Loucy (cell line): ENCODE measurements around the gene DLX6.

ENCODE experiments used
- H2AFZ ChIP-seq: fragments of 200-600 bp; sonication (generic); 2 replicates; pipeline ENCODE4 v1.6.0; 2016; ENCODE audit warnings: antibody characterized with exemption, mild to moderate bottlenecking, low read length, moderate library complexity
- H3F3A ChIP-seq: fragments of 200-600 bp; 2 replicates; pipeline ENCODE4 v1.6.0; 2016; ENCODE audit warnings: antibody characterized with exemption, low read depth, mild to moderate bottlenecking
- H3K27me3 ChIP-seq: fragments of 200-600 bp; sonication (generic); 2 replicates; pipeline ENCODE4 v1.6.1; 2014; ENCODE audit warnings: low read length, mild to moderate bottlenecking; ENCODE audit not compliant: insufficient read depth, poor library complexity, severe bottlenecking
- H3K36me3 ChIP-seq: fragments of 200-600 bp; sonication (generic); 2 replicates; pipeline ENCODE4 v1.6.1; 2016; ENCODE audit warnings: low read length; ENCODE audit not compliant: insufficient read depth
- H3K4me1 ChIP-seq: fragments of 200-600 bp; sonication (generic); 2 replicates; pipeline ENCODE4 v1.5.1; 2014; ENCODE audit warnings: low read length, mild to moderate bottlenecking; ENCODE audit not compliant: insufficient read depth, poor library complexity, severe bottlenecking
- H3K4me2 ChIP-seq: fragments of 200-600 bp; sonication (generic); 2 replicates; pipeline ENCODE4 v1.6.0; 2014; ENCODE audit warnings: antibody characterized with exemption, low read length, low read depth, mild to moderate bottlenecking; ENCODE audit not compliant: poor library complexity, severe bottlenecking
- H3K4me3 ChIP-seq: fragments of 200-600 bp; sonication (generic); 2 replicates; pipeline ENCODE4 v1.5.1; 2014; ENCODE audit warnings: low read length, mild to moderate bottlenecking, mixed read lengths; ENCODE audit not compliant: poor library complexity, severe bottlenecking
- H3K79me2 ChIP-seq: fragments of 200-600 bp; sonication (generic); 2 replicates; pipeline ENCODE4 v1.6.1; 2014; ENCODE audit warnings: low read length; ENCODE audit not compliant: insufficient read depth
- H3K9ac ChIP-seq: fragments of 200-600 bp; sonication (generic); 2 replicates; pipeline ENCODE4 v1.6.0; 2014; ENCODE audit warnings: mild to moderate bottlenecking, low read depth, low read length, moderate library complexity; ENCODE audit not compliant: poor library complexity, severe bottlenecking
- H3K9me2 ChIP-seq: fragments of 200-600 bp; sonication (generic); replicated peaks from 2 replicates; pipeline ENCODE4 v1.6.1; 2016; ENCODE audit warnings: low read depth, low read length, mixed read lengths
- H3K9me3 ChIP-seq: fragments of 200-600 bp; sonication (generic); 2 replicates; pipeline ENCODE4 v1.6.1; 2014; ENCODE audit warnings: mild to moderate bottlenecking, antibody characterized with exemption, low read length, low read depth; ENCODE audit not compliant: insufficient read depth
- H4K20me1 ChIP-seq: fragments of 200-600 bp; sonication (generic); 2 replicates; pipeline ENCODE4 v1.6.0; 2014; ENCODE audit warnings: antibody characterized with exemption, low read length, mild to moderate bottlenecking; ENCODE audit not compliant: insufficient read depth, poor library complexity, severe bottlenecking
- EZH2phosphoT487 ChIP-seq: fragments of 200-600 bp; IDR thresholded peaks from 2 replicates; pipeline ENCODE4 v1.6.1; 2018; ENCODE audit warnings: antibody characterized with exemption, mild to moderate bottlenecking, moderate library complexity, borderline replicate concordance
- TF ChIP-seq, protein P1 (sequence below): fragments of 200-600 bp; sonication (generic); conservative IDR thresholded peaks from 2 replicates; pipeline ENCODE4 v1.5.1; 2014; ENCODE audit warnings: mild to moderate bottlenecking, antibody characterized with exemption, low read length

Gene DLX6

DNA sequence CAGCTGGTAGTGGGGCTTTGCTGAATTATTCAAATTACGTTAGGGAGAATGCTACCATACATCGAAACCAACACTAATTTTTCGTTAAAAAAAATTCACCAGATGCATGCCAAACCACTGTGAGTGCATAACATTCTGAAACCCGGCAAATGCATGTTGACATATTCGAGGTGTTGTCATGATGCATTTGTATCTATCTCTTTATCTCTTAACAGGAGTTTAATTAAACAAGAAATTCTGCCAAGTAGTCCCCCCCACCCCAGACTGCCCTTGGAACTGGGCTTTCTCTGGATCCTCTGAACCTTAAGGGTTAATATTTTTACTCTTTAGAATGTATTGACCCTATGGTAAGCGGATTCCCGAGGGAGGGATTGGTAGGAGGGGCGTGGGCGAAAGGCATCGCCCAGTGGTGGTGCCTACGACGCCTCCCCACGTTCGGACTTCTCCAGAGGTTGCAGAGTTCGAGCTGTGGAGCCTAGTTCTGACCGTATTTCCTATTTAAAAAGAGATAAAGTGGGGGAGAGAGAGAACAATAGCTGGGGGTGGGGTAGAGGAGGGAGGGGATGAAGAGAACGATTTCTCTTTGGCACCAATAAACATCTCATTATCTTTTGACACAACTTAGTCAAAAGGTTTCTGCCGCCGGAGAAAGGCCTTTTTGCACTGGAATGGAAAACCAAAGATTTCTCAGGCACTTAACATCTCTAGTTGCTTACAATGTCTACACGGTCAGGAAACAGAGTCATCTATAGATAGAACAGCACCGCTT is 7.2 kb downstream of the DLX6 start:
- no peaks in the 10 kb centered on the region for H3K36me3 ChIP-seq
- H2AFZ ChIP-seq: no peak overlapping the region
- H3K4me2 ChIP-seq: no peak overlapping the region
- no peaks in the 10 kb centered on the region for H3K27me3 ChIP-seq
- no peak overlapping the region for H3K9ac ChIP-seq
- H3K4me3 ChIP-seq: no peak overlapping the region
- no peaks in the 10 kb centered on the region for H3F3A ChIP-seq
- no peaks in the 10 kb centered on the region for H3K4me1 ChIP-seq
- no peaks in the 10 kb centered on the region for H3K9me2 ChIP-seq
- H4K20me1 ChIP-seq: no peaks in the 10 kb centered on the region
- no peaks in the 10 kb centered on the region for H3K79me2 ChIP-seq
- H3K9me3 ChIP-seq: no peaks in the 10 kb centered on the region
- TF ChIP-seq EZH2phosphoT487: no peak
- TF ChIP-seq, protein P1, sequence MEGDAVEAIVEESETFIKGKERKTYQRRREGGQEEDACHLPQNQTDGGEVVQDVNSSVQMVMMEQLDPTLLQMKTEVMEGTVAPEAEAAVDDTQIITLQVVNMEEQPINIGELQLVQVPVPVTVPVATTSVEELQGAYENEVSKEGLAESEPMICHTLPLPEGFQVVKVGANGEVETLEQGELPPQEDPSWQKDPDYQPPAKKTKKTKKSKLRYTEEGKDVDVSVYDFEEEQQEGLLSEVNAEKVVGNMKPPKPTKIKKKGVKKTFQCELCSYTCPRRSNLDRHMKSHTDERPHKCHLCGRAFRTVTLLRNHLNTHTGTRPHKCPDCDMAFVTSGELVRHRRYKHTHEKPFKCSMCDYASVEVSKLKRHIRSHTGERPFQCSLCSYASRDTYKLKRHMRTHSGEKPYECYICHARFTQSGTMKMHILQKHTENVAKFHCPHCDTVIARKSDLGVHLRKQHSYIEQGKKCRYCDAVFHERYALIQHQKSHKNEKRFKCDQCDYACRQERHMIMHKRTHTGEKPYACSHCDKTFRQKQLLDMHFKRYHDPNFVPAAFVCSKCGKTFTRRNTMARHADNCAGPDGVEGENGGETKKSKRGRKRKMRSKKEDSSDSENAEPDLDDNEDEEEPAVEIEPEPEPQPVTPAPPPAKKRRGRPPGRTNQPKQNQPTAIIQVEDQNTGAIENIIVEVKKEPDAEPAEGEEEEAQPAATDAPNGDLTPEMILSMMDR: no peak

GRCh38 chr7:97013134-97013844 is 7.9 kb downstream of the DLX6 start:
- Histone ChIP-seq H3K27me3 (no peaks in the 10 kb centered on the region), H3K4me2 (no peak overlapping the region), H3K9me3 (no peaks in the 10 kb centered on the region), H4K20me1 (no peaks in the 10 kb centered on the region), H3K36me3 (no peaks in the 10 kb centered on the region), H2AFZ (no peak overlapping the region), H3K4me1 (no peaks in the 10 kb centered on the region), H3F3A (no peaks in the 10 kb centered on the region), H3K9me2 (no peaks in the 10 kb centered on the region), H3K9ac (no peak overlapping the region), H3K4me3 (no peak overlapping the region), H3K79me2 (no peaks in the 10 kb centered on the region)
- TF ChIP-seq, protein P1: no peak
- TF ChIP-seq EZH2phosphoT487: no peak

DNA sequence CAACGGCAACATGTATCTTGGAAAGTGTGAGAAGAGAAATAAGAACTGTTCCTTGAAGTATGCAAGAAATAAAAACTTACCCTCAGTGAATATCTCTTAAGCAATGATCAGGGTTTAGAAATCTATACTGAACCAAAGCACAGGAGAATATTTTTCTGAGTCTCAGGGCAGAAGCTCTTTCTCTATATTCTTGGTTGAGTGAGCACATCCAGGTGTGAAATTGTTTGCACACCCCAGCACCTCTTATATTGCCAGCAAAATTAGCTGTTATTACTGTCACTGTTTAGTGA is 8.4 kb downstream of the DLX6 start:
- no peak overlapping the region for H3K9ac ChIP-seq
- no peaks in the 10 kb centered on the region for H3K27me3 ChIP-seq
- no peaks in the 10 kb centered on the region for H3K9me2 ChIP-seq
- no peaks in the 10 kb centered on the region for H3K79me2 ChIP-seq
- H3K36me3 ChIP-seq: no peaks in the 10 kb centered on the region
- no peaks in the 10 kb centered on the region for H3K4me1 ChIP-seq
- H2AFZ ChIP-seq: no peak overlapping the region
- no peaks in the 10 kb centered on the region for H4K20me1 ChIP-seq
- no peak overlapping the region for H3K4me3 ChIP-seq
- no peak for TF ChIP-seq EZH2phosphoT487
- TF ChIP-seq, protein P1: no peak
- H3K9me3 ChIP-seq: no peaks in the 10 kb centered on the region
- no peak overlapping the region for H3K4me2 ChIP-seq
- no peaks in the 10 kb centered on the region for H3F3A ChIP-seq
